GM19240 (cell line): ENCODE results near the gene SRI.
A peak's percentile ranks its signal among the peaks of the same experiment; 100 is the strongest.

Source experiments
- DNase-seq: peaks from one replicate; pipeline ENCODE4 v3.0.0; 2011; ENCODE audit warnings: low spot score; ENCODE audit not compliant: insufficient read length

The SRI gene

DNA sequence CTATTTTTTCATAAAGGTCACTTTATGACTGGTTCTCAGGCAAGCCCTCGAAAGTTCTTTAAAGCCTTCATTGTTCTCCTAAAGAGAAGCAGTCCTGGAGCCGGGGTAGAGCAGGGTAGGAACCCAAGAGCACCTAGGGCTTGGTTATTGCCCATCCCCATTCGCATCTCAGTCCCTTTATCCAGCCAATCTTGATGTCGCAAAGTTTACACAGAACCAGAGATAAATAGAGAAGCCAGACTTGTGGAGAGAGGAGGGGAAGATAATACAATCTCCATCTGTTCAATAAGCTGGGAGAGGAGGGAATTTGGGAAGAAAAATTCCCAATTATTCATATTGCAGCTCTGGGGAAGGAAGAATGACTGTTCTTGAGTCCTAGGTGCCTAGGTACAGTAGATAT, 6.4 kb upstream of the SRI start:
- no peak for DNase-seq

DNA sequence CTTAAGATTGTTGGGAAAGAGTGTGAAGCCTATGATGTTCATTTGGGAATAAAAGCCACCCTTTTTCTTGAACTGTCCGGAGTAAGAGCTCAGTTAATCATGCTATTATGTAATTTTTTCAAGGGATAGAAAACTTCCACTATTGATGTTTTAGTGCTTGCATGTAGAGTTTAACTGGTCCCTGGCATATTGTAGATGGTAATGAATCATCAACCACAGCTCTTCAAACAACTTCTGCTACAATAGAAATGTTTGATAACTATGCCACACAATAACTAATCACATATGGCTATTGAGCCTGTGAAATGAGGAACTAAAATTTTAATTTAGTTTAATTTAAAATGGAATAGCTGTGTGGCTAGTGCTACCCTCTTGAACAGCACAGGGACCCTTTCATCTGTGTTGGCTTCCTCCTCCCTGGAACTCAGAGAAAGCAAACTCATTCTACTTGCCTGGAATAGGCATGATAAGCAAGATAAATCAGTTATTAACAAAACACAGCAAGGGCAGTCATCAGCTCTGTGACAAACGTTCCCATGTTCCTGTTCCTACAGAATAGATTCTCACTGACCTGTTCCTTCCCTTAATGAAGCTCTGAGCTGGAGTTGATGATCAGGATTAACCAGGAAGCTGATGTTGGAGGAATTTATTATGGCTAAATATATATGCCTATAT, 4.9 kb upstream of the SRI start:
- no peak for DNase-seq

DNA sequence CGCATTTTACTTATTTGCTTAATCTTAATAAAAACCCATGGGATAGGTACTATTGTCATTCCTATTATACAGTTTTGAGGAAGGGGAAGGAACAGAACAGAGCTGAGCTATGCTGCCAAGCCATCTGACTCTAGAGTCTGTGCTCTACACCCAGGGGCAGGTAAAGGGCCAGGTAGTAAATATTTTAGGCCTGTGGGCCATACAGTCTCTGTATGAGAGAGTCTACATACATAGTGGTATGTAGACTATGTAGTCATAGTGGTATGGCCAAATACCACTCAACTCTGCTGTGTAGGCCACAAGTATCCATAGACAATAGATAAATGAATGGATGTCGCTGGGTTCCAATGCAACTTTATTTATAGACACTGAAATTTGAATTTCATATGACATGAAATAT, 3.4 kb upstream of the SRI start:
- no peak for DNase-seq

- no peak for DNase-seq
These were observed 817 bp downstream of the SRI start for GRCh38 chr7:88218836-88219605.

GRCh38 chr7:88218429-88218745, 1.5 kb downstream of the SRI start:
- DNase-seq: no peak

- DNase-seq: peak; percentile 19
These were observed 2.0 kb downstream of the SRI start for GRCh38 chr7:88217675-88218428.

DNA sequence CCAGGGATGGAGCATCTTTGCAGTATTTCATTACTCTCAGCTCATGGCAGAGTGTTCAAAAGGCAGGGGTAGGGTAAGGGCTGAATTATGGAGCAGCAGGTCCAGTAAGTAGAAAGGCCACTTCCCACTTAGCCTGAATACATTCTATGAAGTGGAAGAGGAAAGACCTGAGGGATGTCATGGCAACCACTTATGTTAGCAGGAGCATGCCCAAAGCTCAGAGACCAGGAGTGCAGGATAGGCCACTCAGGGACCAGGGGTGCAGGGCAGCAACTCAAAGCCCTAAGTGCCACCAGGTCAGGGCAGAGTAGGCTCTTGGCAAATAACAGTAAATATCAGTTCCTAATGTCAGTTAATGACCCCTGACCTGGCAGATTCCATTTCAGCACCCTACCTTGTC, 3.6 kb downstream of the SRI start:
- no peak for DNase-seq

DNA sequence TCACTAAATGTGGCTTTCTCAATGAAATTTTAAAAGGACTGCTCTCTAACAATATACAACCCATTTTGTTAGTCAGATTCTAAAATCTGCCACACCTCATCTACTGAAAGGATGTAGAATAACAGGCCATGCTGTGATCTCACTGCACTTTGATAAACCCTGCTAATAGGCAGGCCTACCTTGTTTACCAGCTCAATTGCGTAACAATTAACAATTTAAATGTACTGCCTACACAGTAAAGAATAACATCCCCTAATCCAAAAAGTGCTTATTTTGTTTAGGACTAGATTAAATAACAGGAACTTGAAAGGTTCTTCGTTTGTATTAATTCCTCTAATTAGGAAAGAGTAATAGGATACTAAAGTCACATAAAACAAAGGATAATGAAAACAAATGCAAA, 4.5 kb downstream of the SRI start:
- no peak for DNase-seq

DNA sequence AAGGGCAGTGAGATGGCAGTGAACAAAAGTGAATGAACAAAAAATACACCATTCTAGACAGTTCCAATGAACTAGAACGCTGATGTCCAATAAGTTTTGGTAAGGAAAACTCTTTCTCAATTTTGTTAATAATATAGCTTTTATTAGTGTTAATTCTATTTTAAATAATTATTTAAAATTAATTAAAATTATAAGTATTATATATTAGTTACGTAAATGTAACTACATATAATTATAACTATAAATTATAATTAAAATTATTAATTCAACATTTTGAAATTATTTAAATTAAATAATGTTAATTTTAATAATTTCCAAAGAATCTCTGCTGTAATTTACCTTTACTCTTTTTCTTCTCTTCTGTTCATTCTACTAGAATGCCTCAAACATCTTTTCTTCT, 5.4 kb downstream of the SRI start:
- no peak for DNase-seq

- no peak for DNase-seq
These were observed 6.9 kb downstream of the SRI start for GRCh38 chr7:88212918-88213317.

- DNase-seq: no peak
These were observed 11.3 kb downstream of the SRI start for GRCh38 chr7:88208521-88208920.

DNA sequence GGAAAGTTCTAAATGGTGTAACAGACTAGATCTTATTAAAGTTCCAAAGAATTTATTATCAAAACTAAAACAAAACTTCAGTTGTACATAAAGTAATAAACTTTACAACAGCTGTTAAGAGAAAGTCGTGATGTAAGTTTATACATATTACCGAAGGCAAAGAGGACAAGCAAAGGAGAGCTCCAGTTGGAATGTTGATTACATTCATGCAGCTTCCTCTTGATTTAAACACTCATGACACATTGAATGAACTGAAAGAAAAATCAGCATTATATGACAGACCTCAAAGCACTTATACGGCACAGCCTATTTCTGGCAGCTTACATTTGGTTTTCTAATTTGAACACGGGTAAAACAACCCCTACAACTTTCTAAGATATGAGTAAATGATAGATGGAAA, 13.6 kb downstream of the SRI start:
- DNase-seq: no peak

GRCh38 chr7:88205179-88205578, 14.7 kb downstream of the SRI start:
- no peak for DNase-seq

DNA sequence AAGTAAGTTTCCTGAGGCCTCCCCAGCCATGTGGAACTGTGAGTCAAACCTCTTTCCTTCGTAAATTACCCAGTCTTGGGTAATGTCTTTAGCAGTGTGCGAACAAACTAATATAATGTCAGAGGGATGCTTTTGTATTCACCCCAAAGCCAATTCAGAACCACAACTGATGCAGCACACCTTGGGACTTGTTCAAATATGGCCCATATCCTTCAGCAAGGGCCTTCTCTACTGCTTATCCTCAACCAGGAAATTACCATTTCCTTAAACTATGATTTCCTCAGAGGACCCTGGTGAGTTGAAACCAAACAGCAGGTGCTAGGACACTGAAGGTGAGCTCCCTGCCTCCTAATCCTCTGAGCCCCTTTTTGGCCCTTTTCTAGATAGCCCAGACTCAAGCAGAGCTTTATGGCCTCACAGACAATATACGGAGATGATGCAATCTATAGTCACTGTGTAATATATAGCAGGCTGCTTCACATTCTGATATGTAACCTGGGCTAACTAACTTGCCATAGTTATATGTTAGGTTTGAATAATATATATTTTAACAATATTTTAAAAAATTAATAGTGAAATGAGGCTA, 15.2 kb downstream of the SRI start:
- DNase-seq: no peak

GRCh38 chr7:88203401-88203800, 16.4 kb downstream of the SRI start:
- DNase-seq: no peak

GRCh38 chr7:88202799-88203198, 17.0 kb downstream of the SRI start:
- no peak for DNase-seq

DNA sequence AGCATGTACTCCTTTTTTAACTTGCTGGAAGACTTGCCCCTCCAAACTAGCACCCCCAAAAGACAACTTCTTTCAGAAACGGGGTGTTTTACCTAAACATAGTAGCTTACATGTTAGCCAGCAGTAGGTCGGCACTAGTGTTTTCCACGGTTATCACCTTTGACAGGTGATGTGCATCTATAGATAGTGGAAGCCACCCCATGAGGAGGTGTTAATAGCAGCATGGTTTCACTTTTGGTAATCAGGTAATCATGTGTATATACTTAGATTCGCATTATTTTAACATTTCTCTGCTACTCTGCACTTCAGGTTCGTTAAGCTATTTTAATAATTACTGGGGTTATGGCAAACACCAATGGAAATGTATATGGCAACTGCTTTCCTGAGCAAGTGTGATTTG, 17.6 kb downstream of the SRI start:
- DNase-seq: no peak

DNA sequence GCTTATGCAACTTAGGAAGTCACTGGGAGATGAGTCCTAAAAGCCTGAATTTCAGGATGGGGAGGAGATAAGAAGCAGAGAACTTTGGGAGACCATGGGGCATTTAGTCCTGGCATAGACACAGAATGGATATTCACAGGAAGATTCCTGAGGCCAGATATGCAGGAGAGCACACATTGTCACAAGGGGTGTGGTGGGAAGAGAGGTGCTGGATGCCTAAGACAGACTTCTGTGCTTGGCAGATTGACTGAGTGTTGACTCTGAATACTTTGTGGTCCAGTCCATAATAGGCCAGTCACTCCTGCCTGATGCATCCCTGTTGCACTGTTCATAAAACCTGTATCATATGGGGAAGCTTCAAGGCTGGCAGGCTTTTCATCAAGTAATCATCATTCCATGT, 18.5 kb downstream of the SRI start:
- no peak for DNase-seq

DNA sequence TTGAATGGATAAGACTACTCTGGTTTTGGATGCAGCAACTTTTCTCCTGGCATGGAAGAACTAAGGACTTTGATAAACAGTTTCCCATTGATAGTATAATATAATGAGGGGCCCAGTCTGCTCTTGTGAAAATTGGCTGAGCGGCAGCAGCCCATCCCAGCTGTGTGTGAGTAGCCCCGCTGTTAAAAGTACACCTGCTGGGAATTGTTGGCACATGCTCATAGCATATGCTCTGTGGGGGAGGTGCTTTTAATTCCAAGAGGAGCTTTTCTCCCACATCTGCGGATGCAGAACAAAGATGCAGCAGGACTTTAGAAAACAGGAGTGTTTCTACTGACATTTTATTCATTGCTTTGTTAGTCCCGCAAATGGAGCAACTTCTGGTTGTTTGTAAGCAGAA, 19.0 kb downstream of the SRI start:
- no peak for DNase-seq

- DNase-seq: no peak
These were observed 19.6 kb downstream of the SRI start for GRCh38 chr7:88200261-88200660.

- no peak for DNase-seq
These were observed 27.9 kb downstream of the SRI start for GRCh38 chr7:88191911-88192310.

- DNase-seq: no peak
These were observed 34.2 kb downstream of the SRI start for GRCh38 chr7:88185650-88186049.
